Measurements from ENCODE around the gene P3H1.
"Not testable (repeated sequence)": the region's sequence is repeated elsewhere in the genome, so short reads cannot be mapped to it uniquely, and the experiment has no call there.

Gene P3H1

DNA sequence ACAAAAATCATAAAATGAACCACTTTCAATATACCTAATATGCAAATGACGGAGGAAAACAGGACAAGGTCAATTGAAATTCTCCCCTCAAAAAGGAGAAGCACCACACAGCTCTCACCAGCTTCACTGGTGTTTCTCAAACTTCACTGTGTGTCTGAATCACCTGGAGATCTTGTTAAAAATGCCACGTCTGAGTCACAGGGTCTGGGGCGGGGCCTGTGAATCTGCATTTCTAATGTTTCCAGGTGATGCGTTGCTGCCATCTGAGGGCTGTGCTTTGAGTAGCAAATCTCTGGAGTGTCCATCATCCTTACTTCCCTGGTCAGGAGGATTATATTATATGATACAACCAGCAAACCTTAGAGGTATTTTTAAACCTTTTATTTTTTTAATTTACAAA lies 35.8 kb downstream of the P3H1 start:
- no peak for DNase-seq (ENCODE audit: low spot score)

DNA sequence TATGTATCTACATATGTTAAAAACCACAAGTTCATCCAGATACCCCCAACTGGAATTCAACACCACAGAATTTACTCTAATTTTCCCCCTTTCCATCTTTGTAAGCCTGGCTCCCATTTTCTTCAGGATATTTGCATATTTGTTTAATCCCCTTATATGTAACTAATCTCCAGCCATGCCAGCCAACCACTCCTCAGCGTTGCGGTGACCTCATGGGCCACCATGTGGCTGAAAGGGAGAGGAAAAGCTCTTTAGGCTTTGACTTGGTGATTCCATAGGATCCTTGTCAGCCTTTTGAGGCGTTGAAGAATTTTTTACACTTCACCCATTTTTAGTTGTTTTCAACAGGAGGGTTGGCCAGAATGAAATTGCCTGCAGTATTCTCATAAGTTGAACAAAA lies 36.8 kb downstream of the P3H1 start:
- no peak for DNase-seq (ENCODE audit: low spot score)

DNA sequence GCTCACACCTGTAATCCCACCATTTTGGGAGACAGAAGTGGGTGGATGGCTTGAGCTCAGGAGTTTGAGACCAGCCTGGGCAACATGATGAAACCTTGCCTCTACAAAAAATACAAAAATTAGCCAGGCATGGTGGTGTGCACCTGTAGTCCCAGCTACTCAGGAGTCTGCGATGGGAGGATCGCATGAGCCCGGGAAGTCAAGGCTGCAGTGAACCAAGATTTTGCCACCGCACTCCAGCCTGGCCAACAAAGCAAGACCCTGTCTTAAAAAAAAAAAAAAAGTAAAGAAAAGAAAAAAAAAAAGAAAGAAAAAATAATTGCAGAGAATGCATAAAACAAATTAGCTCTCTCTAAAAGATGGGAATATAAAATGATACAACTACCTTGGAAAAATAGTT lies 41.0 kb downstream of the P3H1 start:
- DNase-seq (ENCODE audit: low spot score): not testable (repeated sequence)

DNA sequence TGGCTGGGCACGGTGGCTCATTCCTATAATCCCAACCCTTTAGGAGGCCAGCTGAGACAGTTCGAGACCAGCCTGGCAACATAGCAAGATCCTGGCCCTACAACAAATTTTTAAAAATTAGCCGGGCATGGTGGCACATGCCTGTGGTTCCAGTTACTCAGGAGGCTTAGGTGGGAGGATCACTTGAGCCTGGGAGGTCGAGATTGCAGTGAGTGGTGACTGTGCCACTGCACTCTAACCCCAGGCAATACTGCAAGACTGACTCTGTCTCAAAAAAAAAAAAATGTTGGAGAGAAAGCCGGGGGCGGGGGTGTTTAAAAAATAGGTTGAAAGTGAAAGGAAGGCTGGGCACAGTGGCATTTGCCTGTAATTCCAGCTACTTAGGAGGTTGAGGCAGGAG lies 43.3 kb downstream of the P3H1 start:
- no peak for DNase-seq (ENCODE audit: low spot score)

DNA sequence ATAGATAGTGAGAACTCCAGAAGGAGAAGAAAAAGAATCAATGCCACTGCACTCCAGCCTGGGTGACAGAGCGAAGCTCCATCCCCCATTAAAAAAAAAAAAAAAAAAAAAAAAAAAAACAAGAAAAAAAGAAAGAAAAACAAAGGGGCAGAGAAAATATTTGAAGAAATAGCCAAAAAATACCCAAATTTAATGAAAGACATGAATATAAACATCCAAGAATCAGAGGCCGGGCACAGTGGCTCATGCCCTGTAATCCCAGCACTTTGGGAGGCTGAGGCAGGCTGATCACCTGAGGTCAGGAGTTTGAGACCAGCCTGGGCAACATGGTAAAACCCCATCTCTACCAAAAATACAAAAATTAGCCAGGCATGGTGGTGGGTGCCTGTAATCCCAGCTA lies 44.4 kb downstream of the P3H1 start:
- DNase-seq (ENCODE audit: low spot score): not testable (repeated sequence)

DNA sequence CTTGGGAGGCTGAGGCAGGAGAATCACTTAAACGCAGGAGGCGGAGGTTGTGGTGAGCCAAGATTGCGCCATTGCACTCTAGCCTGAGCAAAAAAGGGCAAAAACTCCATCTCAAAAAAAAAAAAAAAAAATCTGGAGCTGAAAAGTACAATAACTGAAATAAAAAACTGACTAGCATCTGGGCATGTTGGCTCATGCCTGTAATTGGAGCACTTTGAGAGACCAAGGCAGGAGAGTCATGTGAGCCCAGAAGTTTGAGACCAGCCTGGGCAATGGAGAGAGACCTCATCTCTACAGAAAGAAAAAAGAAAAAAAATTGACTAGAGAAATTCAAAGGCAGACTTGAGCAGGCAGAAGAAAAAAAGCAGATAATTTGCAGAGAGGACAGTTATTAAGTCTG lies 44.9 kb downstream of the P3H1 start:
- DNase-seq (ENCODE audit: low spot score): no peak

DNA sequence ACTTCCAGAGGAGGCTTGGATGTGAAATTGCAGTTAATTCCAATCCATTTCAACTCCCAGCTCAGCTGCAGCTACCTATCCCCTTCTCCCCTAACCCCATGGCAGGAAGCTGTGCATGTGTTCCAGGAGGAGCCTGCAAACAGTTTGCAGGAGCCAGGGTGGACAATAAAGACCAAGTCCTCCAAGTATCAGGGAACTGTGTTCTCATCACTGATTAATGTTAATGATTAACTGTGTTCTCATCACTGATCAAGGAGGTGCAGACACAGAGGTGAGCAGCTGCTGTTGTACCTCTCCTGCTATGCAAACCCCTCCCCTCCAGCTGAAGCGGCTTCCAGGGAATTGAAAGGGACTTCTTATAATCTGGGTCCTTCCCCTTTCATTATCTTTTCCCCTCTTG lies 46.0 kb downstream of the P3H1 start:
- no peak for DNase-seq (ENCODE audit: low spot score)

DNA sequence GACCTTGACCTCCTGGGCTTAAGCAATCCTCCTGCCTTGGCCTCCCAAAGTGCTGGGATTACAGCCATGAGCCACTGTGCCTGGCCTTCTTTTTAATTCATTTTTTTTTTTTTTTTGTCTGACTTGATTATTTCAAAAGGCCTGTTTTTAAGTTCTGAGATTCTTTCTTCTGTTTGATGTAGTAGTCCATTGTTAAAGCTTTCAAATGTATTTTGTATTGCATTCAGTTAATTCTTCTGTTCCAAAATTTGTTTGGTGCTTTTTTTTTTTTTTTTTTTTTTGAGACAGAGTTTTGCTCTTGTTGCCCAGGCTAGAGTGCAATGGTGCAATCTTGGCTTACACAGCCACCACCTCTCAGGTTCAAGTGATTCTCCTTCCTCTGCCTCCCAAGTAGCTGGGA lies 52.4 kb downstream of the P3H1 start:
- not testable (repeated sequence) for DNase-seq (ENCODE audit: low spot score)

DNA sequence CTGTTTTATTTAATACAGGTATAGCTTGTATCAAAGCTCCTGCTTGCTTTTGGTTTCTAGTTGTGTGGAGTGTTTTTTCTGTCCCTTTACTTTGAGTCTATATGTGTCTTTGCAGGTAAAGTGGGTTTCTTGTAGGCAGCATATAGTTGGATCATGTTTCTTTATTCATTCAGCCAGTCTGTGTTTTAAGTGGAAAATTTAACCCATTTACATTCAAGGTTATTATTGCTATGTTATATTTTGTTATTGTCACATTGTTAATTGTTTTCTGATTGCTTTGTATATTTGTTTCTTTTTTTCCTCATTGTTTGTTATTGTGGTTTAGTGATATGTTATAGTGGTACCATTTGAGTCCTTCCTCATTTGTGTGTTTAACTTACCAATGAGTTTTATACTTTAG lies 53.5 kb downstream of the P3H1 start:
- DNase-seq (ENCODE audit: low spot score): no peak

DNA sequence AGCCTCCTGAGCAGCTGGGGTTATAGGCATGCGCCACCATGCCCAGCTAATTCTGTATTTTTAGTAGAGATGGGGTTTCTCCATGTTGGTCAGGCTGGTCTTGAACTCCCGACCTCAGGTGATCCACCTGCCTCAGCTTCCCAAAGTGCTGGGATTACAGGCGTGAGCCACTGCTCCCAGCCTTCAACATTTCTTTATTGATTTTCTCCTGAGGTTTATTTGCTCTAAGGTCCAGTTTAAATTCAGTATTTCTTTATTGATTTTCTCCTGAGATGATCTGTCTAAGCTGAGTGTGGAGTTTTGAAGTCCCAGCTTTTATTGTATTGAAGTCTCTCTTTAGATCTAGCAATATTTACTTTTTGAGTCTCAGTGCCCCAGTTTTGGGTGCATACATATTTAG lies 54.0 kb downstream of the P3H1 start:
- DNase-seq (ENCODE audit: low spot score): not testable (repeated sequence)

DNA sequence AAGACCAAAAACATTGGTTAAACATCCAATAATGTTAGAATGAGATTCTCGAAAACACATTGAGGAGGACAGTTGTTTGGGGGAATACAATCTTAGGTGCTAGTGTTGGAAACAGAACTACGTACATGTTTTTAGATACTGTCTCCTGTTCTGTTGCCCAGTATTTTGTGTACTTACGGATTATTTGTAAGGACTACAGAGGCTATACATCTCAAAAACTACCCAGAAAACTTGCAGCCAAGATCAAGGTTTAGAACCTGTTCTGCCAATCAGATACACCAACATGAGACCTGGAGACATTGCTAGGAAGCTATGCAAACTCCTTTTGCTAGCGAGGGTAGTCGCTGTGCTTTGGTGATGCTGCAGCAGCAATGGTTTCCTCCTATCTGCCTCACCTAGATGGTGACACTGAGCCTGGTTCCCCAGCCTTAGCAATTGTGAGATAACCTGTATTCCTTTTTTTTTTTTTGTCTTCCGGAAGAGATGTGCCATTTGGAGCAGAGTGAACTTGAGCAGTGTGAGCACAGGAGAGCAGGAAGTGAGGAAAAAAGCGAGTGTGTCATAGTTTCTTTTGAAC lies 62.9 kb downstream of the P3H1 start:
- no peak for DNase-seq (ENCODE audit: low spot score)

DNA sequence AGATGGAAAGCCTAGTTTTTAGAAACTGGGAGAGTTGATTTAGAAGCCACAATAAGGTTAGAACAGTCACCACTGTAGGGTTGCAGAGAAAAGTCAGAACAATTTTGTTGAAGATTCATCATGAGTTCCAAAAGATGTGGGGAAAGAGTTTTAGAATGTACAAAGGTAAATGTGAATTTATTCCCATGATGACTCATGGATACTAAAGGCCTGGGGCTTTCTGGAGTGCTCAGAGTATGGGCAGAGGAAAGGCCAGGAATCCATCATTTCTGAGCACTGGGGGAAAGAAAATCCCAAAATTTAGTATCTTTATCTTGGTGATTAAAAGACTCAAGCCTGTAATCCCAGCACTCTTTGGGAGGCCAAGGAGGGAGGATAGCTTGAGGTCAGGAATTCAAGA lies 66.8 kb downstream of the P3H1 start:
- DNase-seq (ENCODE audit: low spot score): no peak

DNA sequence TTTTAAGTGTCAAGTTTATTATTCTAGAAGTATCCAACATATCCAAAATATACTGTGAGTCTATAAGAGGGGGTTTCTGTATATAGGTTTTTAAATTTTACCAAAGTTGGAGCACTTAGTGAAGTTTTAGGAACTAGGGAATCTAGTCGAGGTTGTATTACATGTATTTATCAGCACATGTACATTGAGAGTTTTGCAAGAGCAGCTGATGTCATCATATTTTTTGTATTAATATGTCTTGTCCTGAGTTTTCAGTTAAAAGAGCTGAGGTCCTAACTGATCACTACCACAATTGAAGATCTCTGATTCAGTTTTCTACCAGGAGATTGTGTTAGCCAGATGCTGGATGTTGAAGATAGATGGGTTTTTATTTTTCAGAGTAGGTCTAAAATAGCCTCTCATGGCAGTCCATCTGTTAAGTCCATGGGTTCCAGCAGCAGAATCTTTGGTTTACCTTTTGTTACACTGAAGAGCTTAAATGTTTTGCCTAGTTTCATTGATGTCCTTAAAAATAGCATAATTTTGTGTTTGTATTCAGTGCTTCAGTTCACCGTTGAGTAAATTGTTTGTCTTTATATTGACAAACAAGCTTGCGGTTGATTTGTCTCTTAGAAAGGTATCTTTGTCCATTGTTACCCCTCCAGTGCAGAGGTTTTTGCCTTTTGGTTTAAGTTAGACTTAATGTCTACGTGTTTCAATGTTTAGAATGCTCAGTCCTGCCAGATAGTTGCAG lies 68.6 kb downstream of the P3H1 start:
- DNase-seq (ENCODE audit: low spot score): no peak

Measured in AG08396 (cell line).